Loucy (cell line): ENCODE data around the gene SYNDIG1.

ENCODE experiments used
- CTCF ChIP-seq: fragments of 200-600 bp; sonication (generic); conservative IDR thresholded peaks from 2 replicates; pipeline ENCODE4 v1.5.1; 2014; ENCODE audit warnings: mild to moderate bottlenecking, antibody characterized with exemption, low read length
- EZH2phosphoT487 ChIP-seq: fragments of 200-600 bp; IDR thresholded peaks from 2 replicates; pipeline ENCODE4 v1.6.1; 2018; ENCODE audit warnings: antibody characterized with exemption, mild to moderate bottlenecking, moderate library complexity, borderline replicate concordance

GRCh38 chr20:24676978-24677370 is 207.5 kb downstream of the SYNDIG1 start:
- TF ChIP-seq CTCF = no peak
- no peak for TF ChIP-seq EZH2phosphoT487
